Sigmoid colon (tissue), 4 donors: ENCODE results near the gene OR52N5.

Experiments
- EP300 ChIP-seq, 4 donors: sonication (generic); formaldehyde crosslinking; IDR thresholded peaks; one replicate each; pipeline ENCODE4 v1.6.1; 2017; ENCODE audit warnings: antibody characterized with exemption in 4 of 4
- POLR2A ChIP-seq, 2 donors: fragments of 450-650 bp; IDR thresholded peaks; one replicate each; pipeline ENCODE4 v1.6.1; 2016; ENCODE audit warnings: antibody characterized with exemption in 2 of 2, mild to moderate bottlenecking in 2 of 2, moderate library complexity in 2 of 2
- TF ChIP-seq, protein P1 (sequence below), 4 experiments: fragments of 450-650 bp in 3 of 4; fragments of 200-600 bp in 1 of 4; IDR thresholded peaks; one replicate each; pipeline ENCODE4 v1.5.1; 2016 to 2019; ENCODE audit warnings: antibody characterized with exemption in 4 of 4, mild to moderate bottlenecking in 3 of 4, moderate library complexity in 2 of 4

DNA sequence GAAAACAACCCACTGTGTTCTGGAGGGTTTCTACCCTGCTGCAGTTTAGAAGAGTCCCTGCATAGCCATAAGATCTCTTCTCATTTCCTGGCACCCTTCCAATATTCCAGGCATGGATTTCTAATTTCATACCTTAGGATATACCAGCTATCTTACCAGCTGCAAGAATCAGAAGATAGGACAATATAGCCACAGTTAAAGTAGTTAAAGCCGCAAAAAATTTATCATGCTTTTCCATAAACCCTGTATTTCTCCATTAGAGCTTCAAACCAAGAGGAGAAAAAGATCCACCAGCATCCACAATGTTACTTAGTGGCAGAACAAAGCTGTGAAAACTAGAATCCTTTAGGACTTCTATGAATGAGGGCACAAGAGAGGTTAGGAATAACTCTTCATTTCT, 55.5 kb downstream of the OR52N5 start:
- TF ChIP-seq, protein P1, sequence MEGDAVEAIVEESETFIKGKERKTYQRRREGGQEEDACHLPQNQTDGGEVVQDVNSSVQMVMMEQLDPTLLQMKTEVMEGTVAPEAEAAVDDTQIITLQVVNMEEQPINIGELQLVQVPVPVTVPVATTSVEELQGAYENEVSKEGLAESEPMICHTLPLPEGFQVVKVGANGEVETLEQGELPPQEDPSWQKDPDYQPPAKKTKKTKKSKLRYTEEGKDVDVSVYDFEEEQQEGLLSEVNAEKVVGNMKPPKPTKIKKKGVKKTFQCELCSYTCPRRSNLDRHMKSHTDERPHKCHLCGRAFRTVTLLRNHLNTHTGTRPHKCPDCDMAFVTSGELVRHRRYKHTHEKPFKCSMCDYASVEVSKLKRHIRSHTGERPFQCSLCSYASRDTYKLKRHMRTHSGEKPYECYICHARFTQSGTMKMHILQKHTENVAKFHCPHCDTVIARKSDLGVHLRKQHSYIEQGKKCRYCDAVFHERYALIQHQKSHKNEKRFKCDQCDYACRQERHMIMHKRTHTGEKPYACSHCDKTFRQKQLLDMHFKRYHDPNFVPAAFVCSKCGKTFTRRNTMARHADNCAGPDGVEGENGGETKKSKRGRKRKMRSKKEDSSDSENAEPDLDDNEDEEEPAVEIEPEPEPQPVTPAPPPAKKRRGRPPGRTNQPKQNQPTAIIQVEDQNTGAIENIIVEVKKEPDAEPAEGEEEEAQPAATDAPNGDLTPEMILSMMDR (IDR thresholded peaks at IDR 0.05) = no peak
- TF ChIP-seq POLR2A (IDR thresholded peaks at IDR 0.05) (no peak), EP300 (IDR thresholded peaks at IDR 0.05) (no peak)
